Muscle of leg (tissue), 16 donors: ENCODE results near the gene ASPHD2. TPM values are rescaled to one million over a fixed set of nuclear protein-coding genes. Genes with fewer than 3 reads are reported as not detected.
A peak's percentile ranks its signal among the peaks of the same experiment; 100 is the strongest.

Experiments used
- DNase-seq: peaks from one replicate; pipeline ENCODE4 v3.0.0; 2013
- H3K27ac ChIP-seq: one replicate; pipeline ENCODE4 v1.5.1; 2013; ENCODE audit warnings: mild to moderate bottlenecking, low read length, control low read depth
- H3K27me3 ChIP-seq: one replicate; pipeline ENCODE4 v1.6.1; 2013; ENCODE audit warnings: low read length; ENCODE audit not compliant: control insufficient read depth, insufficient read depth
- H3K36me3 ChIP-seq: one replicate; pipeline ENCODE4 v1.6.1; 2013; ENCODE audit warnings: low read length; ENCODE audit not compliant: control insufficient read depth, insufficient read depth
- H3K4me1 ChIP-seq: one replicate; pipeline ENCODE4 v1.6.1; 2013; ENCODE audit warnings: low read length; ENCODE audit not compliant: control insufficient read depth, insufficient read depth
- H3K4me3 ChIP-seq: one replicate; pipeline ENCODE4 v1.5.1; 2013; ENCODE audit warnings: low read length, control low read depth
- H3K9me3 ChIP-seq: replicated peaks from 2 replicates; pipeline ENCODE4 v1.6.1; 2013; ENCODE audit warnings: low read depth, low read length; ENCODE audit not compliant: control insufficient read depth
- WGBS: methylation state at CpG from one replicate; pipeline ENCODE4 v1.1.5; 2013; ENCODE audit warnings: missing lambda C conversion rate; ENCODE audit not compliant: insufficient coverage; 5-methylcytosine and 5-hydroxymethylcytosine counted together
- long read RNA-seq, 11 donors: transcript quantifications; one replicate each; lab custom pipeline, GENCODE V29; 2026
- polyA plus RNA-seq, 8 donors: library from polyadenylated mRNA; unstranded; fragments of 120-200 nt; gene quantifications; one replicate each; pipeline versions ENCODE4 v1.2.1 to v1.2.3, GENCODE V29; 2013; ENCODE audit warnings: inconsistent platforms in 1 of 8, low replicate concordance in 1 of 8; ENCODE audit not compliant: insufficient read length in 8 of 8, insufficient read depth in 1 of 8
- total RNA-seq: library from RNA; stranded (reverse); fragments of 120-200 nt; gene quantifications from one replicate; pipeline ENCODE4 v1.2.4, GENCODE V29; 2013

Gene ASPHD2, protein sequence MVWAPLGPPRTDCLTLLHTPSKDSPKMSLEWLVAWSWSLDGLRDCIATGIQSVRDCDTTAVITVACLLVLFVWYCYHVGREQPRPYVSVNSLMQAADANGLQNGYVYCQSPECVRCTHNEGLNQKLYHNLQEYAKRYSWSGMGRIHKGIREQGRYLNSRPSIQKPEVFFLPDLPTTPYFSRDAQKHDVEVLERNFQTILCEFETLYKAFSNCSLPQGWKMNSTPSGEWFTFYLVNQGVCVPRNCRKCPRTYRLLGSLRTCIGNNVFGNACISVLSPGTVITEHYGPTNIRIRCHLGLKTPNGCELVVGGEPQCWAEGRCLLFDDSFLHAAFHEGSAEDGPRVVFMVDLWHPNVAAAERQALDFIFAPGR
- total RNA-seq (1.2 TPM), polyA plus RNA-seq (1 to 10 TPM in 6 of 8 donors, under 1 TPM in 2; 0.84 to 2.1 (median 1.6) TPM)
- long read RNA-seq, donor 1, result 0 reads
- long read RNA-seq, donor 2, result 0 reads
- long read RNA-seq, donor 3, result 0 reads
- long read RNA-seq, donor 4, result 0 reads
- long read RNA-seq, donor 5, partial matches to known transcripts, result 0 of 2 reads
- long read RNA-seq, donor 5, other reads (novel, unspliced or antisense), result 0 of 2 reads
- long read RNA-seq, donor 6, partial matches to known transcripts, result 0 of 2 reads
- long read RNA-seq, donor 6, other reads (novel, unspliced or antisense), result 0 of 2 reads
- long read RNA-seq, donor 7, result 0 reads
- long read RNA-seq, donor 8, result 0 reads
- long read RNA-seq, donor 9, partial matches to known transcripts, result 0 of 1 reads
- long read RNA-seq, donor 9, other reads (novel, unspliced or antisense), result 0 of 1 reads
- long read RNA-seq, donor 10, result 0 reads
- long read RNA-seq, donor 11, partial matches to known transcripts, result 0 of 1 reads
- long read RNA-seq, donor 11, other reads (novel, unspliced or antisense), result 0 of 1 reads

DNA sequence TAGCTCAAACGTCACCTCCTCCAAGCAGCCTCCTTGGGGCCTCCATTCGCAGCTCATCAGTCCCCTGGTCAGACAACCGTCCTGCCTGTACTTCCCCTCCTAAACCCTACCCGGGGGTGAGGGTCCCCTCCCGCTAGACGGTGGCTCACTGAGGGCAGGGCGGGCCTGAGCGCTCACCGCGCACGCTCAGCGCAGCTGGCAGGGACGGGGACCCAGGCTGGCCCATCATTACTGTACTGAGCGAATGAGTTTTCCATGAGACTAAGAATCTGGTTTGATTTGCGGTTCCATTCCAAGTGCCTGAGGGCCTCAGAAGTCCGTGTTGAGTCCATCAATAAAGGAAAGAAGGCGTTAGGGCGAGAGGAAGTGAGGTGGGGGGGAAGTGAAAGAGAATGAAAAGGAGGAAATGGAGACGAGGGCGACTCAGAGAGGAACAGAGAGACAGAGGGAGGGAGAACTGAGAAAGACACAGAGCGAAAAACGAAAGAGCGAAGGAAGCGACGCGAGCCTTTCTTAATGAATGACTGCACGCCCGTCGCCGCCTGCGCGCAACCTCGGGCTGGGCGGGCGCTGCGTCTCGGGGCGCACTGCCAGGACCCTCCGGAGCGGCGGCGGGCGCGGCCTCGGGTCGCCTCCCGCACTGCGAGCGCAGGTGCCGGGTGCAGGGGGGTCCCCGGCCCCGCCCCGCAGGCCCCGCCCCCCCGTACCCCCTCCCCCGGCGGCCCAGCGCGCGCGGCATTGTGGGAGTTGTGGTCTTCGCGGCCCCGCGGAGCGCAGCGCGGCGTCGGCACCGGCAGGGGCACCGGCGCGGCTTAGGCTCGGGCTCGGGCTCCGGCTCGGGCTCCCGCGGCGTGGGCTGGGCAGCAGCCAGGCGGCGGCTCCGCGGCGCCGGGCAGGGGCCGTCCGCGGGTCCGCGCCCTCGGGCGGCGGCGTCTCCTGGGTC, at the start of gene ASPHD2:
Gene ASPHD2, plus strand, starts transcription at position 746 of the 943 bp plus-strand sequence. CDS start 4,356 bp downstream, outside the sequence.
- WGBS, result 1% methylated on average over 71 of the region's 96 CpGs
- peak; percentile 87 for DNase-seq
- H3K9me3 ChIP-seq, result no peaks in the 10 kb centered on the region
- H3K36me3 ChIP-seq, result no peaks in the 10 kb centered on the region
- peak within 1 kb of the TSS; percentile 62 for H3K4me3 ChIP-seq
- peak within 1 kb of the TSS; percentile 85 for H3K27ac ChIP-seq
- peaks cover 11% of the 10 kb centered on the region for H3K4me1 ChIP-seq
- H3K27me3 ChIP-seq, result peaks cover 25% of the 10 kb centered on the region

DNA sequence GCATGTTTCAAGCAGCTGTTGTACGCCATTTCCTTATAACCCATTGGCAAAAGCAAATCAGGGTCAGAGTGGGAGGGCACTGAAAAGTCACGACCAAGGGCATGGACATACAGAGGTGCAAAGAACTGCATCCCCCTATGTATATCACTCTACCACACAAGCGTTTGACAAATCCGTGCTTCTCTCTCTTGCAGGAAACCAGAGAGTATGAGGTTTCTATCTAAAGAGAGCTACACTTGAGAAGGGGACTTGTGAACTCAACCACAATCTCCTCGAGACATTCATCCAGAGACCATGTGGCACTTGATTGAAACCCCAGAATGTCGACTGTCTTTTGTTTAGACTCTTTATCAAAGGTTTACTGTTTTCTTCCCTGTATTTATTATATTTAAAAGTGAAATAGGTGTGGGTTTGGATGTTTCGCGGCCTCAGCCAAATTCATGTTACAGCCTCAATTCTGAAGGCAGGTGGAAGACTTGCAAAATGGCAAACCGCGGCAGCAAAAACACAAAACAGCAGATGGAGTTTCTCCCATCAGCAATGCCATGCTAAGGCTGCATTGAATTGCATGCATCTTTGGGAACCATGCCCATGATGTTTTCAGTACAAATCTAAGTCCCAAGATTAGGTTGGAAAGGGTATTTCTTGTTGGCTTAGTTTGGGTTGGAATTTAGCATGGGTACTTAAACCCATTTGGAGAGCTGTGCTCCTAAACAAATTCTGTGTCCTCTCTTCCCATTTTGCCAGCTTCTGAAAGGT, 48.8 kb upstream of the ASPHD2 start:
- H3K27ac ChIP-seq, result no peak overlapping the region
- peaks cover 3% of the 10 kb centered on the region for H3K4me1 ChIP-seq
- H3K9me3 ChIP-seq, result no peaks in the 10 kb centered on the region
- no peak for DNase-seq
- no peaks in the 10 kb centered on the region for H3K36me3 ChIP-seq
- WGBS, result 88% methylated on average over 4 of the region's 10 CpGs
- H3K27me3 ChIP-seq, result peaks cover 8% of the 10 kb centered on the region
- H3K4me3 ChIP-seq, result no peak overlapping the region

DNA sequence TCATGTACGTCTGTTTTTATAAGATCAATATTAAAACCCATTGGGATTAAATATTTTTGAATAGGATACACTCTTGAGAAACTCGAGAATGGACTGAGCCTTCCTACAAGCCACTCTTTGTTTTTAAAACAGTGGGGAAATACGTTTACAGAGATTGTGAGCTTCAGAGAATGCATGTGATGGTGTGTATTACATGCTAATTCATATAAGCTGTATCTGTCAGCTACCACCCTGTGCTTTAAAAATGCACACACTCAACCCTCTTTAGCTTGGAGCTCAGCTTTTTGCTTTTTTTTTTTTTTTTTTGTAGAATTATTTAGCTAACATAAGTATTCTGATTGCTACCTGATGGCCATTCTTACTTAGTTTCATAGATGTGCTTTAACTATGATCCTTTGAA, 46.3 kb upstream of the ASPHD2 start:
- H3K4me3 ChIP-seq, result no peak overlapping the region
- WGBS, result no CpG with 5 or more reads among the region's 3 CpGs
- H3K4me1 ChIP-seq, result no peaks in the 10 kb centered on the region
- peaks cover 6% of the 10 kb centered on the region for H3K27me3 ChIP-seq
- H3K27ac ChIP-seq, result no peak overlapping the region
- H3K36me3 ChIP-seq, result no peaks in the 10 kb centered on the region
- no peak for DNase-seq
- no peaks in the 10 kb centered on the region for H3K9me3 ChIP-seq

DNA sequence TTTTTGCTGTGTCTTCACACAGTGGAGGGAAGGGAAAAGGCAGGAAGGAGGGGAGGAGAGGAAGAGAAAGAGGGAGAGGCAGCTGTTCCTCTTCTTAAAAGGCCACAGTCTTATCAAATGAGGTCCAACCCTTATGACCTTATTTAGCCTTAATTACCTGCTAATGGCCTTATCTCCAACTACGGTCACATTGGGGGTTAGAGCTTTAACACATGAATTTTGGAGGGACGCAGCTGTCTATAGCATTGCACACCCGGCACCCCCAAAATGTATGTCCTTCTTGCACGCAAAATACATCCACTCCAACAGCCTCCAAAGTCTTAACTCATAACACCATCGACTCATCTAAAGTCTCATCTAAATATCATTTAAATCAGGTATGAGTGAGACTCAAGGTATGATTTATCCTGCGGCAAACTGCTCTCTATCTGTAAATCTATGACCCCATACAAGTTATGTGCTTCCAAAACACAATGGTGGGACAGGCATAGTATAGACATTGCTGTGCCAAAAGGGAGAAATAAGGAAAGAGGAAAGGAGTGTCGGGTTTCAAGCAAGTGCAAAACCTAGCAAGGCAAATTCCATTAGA, 45.0 kb upstream of the ASPHD2 start:
- H3K27me3 ChIP-seq, result peaks cover 2% of the 10 kb centered on the region
- 42% methylated on average over 3 of the region's 7 CpGs for WGBS
- H3K36me3 ChIP-seq, result no peaks in the 10 kb centered on the region
- no peak overlapping the region for H3K27ac ChIP-seq
- no peak overlapping the region for H3K4me3 ChIP-seq
- H3K9me3 ChIP-seq, result no peaks in the 10 kb centered on the region
- no peak for DNase-seq
- no peaks in the 10 kb centered on the region for H3K4me1 ChIP-seq

DNA sequence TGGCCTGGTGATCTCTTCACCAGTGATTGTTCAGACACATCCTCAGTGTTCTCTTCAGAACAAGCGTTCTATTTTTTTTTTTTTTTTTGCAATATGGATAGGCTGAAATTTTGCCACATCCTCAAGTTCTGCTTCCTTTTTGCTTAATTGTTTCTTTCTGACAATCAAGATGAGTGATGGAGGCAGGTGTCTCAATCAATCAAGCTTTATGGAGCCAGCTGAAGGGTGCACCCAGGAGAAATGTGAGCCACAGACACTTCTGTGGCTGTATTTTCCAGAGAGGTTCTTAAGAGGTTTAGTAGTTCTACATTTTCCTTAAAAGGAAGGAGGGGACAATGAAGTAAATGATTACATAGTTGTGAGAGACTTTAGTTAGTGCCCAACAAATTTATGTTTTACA, 43.9 kb upstream of the ASPHD2 start:
- H3K27ac ChIP-seq, result no peak overlapping the region
- WGBS, result no CpG with 5 or more reads among the region's 1 CpG
- no peaks in the 10 kb centered on the region for H3K27me3 ChIP-seq
- no peaks in the 10 kb centered on the region for H3K9me3 ChIP-seq
- no peaks in the 10 kb centered on the region for H3K4me1 ChIP-seq
- H3K36me3 ChIP-seq, result no peaks in the 10 kb centered on the region
- H3K4me3 ChIP-seq, result no peak overlapping the region
- DNase-seq, result no peak

DNA sequence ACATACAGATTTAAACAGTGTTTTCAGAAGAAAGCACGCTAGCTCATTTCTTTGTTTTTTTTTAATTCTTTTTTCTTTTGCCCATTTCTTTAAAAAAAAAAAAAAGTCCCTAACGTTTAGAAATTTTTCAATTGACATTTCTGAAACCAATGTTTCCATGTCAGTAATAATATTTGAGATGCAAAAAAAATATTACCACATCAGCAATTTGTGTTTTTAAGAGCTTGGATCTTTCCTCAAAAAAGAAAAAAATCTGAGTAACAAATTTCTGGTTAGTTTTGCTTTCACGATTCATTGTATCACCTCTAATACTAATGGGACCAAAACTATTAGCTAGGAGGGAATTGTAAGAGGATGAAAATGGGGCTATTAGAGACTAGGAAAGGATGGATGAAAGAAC, 39.9 kb upstream of the ASPHD2 start:
- no peaks in the 10 kb centered on the region for H3K27me3 ChIP-seq
- no CpG with 5 or more reads among the region's 3 CpGs for WGBS
- H3K36me3 ChIP-seq, result no peaks in the 10 kb centered on the region
- no peak overlapping the region for H3K27ac ChIP-seq
- H3K4me1 ChIP-seq, result no peaks in the 10 kb centered on the region
- H3K4me3 ChIP-seq, result no peak overlapping the region
- no peak for DNase-seq
- no peaks in the 10 kb centered on the region for H3K9me3 ChIP-seq

DNA sequence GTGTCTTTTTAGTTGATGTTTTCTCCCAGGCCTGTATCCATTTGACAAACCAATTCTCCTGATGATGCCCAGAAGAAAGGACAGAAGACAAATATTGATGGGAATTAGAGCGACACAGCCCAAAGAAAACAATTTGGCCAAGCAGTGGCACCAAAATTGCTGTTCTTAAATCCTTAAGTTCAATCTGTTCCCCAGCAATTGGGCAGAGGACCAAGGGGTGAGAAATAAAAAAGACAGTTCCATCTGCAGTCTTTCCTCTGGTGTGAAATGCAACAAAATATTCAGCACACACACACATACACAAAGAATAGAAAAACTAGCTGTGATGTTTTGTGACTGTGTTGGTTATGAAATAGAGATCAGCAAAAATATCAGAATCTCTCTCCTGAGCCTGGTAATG, 38.0 kb upstream of the ASPHD2 start:
- WGBS, result no CpG with 5 or more reads among the region's 1 CpG
- H3K27ac ChIP-seq, result no peak overlapping the region
- no peak overlapping the region for H3K4me3 ChIP-seq
- no peak for DNase-seq
- no peaks in the 10 kb centered on the region for H3K9me3 ChIP-seq
- H3K4me1 ChIP-seq, result no peaks in the 10 kb centered on the region
- no peaks in the 10 kb centered on the region for H3K36me3 ChIP-seq
- H3K27me3 ChIP-seq, result no peaks in the 10 kb centered on the region

DNA sequence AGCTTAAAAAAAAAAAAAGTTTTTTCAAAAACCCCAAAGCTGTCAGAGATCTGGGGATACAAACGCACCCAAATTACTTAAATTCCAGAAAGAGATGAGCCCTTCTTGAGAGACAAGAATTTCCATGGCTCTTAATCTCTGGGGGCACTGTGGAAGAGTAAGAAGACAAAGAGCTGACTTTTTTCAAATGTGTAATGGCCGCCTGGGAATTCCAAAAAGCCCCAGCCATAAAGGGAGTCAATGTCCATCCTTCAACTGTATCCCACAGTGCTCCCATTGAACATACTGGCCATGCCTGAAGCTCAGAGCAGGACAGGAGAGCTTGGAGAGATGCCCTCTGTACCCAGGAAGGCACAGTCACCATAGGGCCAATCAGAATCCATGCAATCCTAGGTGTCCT, 37.4 kb upstream of the ASPHD2 start:
- H3K36me3 ChIP-seq, result no peaks in the 10 kb centered on the region
- no peak overlapping the region for H3K4me3 ChIP-seq
- H3K9me3 ChIP-seq, result no peaks in the 10 kb centered on the region
- peaks cover 2% of the 10 kb centered on the region for H3K27me3 ChIP-seq
- no CpG with 5 or more reads among the region's 2 CpGs for WGBS
- DNase-seq, result no peak
- no peak overlapping the region for H3K27ac ChIP-seq
- no peaks in the 10 kb centered on the region for H3K4me1 ChIP-seq

DNA sequence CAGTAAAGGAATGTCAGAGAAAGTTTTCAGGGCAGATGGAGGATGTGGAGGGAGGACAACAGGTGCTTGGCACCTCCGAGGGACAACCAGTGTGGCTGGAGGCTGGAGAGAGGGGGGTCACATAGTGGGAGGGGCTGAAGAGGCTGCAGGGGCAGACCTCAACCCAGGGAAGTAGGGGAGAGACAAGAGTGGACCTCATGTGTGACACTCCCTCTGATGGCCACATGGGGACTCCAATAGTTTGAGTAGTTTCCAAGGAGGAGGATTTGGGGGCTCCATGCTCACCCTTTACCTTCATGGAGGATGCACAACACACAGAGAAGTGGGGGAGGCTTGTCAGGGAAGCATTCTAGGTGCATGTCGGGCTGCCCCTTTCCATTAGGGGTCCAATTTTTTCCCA, 35.1 kb upstream of the ASPHD2 start:
- no peaks in the 10 kb centered on the region for H3K4me1 ChIP-seq
- H3K9me3 ChIP-seq, result no peaks in the 10 kb centered on the region
- H3K36me3 ChIP-seq, result no peaks in the 10 kb centered on the region
- H3K4me3 ChIP-seq, result no peak overlapping the region
- DNase-seq, result no peak
- 45% methylated on average over 2 of the region's 2 CpGs for WGBS
- H3K27me3 ChIP-seq, result peaks cover 2% of the 10 kb centered on the region
- H3K27ac ChIP-seq, result no peak overlapping the region
